ENCODE results near the gene KLHL17.
A peak's percentile ranks its signal among the peaks of the same experiment; 100 is the strongest.

KLHL17 gene

DNA sequence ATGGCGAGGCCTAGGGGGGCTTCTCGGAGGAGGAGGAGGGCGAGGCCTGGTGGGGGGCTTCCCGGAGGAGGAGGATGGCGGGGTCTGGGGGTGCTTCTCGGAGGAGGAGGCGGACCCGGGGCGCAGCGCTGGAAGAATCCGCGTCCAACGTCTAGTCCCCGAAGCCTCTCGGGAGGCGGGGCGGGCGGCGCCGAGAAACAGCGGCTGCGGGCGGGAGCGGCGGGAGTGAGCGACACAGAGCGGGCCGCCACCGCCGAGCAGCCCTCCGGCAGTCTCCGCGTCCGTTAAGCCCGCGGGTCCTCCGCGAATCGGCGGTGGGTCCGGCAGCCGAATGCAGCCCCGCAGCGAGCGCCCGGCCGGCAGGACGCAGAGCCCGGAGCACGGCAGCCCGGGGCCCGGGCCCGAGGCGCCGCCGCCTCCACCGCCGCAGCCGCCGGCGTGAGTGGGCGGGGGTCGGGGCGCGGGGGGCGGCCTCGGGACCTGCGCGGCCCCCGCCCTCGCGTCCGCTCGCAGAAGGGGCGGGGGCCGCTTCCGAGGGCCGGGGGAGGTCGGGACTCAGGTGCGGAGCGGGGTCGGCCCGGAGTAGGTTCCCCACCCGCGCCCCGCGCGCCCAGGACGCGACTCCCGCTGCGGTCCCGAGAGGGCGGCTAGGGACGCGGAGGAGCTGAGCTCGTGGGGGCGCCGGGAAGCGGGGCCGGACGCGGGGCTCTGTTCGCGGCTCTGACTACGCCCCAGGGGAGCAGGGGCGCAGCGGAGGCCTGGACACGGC lies at the start of gene KLHL17:
TSS of gene KLHL17 (plus strand) at position 222 of the 769 bp plus-strand sequence. CDS start at position 332, 110 bp downstream.
- Histone ChIP-seq H3K4me1 (ENCODE audit: control insufficient read depth in 5 of 5, insufficient read depth in 5 of 5, low read length in 5 of 5) (peaks cover 5 to 38% (median 34%) of the 10 kb centered on the region in 5 donors), H3K36me3 (ENCODE audit: control insufficient read depth in 5 of 5, insufficient read depth in 5 of 5, low read length in 5 of 5) (peaks cover 0 to 33% (median 17%) of the 10 kb centered on the region in 5 donors), H3K9ac (ENCODE audit: low read length in 5 of 5) (peak within 1 kb of the TSS in 4 of 5 donors; percentile 46 to 68 (median 56)), H3K4me3 (ENCODE audit: low read depth in 1 of 5, low read length in 5 of 5) (peak within 1 kb of the TSS; percentile 29 to 99 (median 95)), H3K27me3 (ENCODE audit: control insufficient read depth in 5 of 5, insufficient read depth in 4 of 5, low read length in 5 of 5) (no peaks in the 10 kb centered on the region), H3K9me3 (ENCODE audit: control insufficient read depth in 5 of 5, low read length in 5 of 5) (no peaks in the 10 kb centered on the region), H3K27ac (ENCODE audit: low read depth, low read length) (no peak within 1 kb of the TSS)

DNA sequence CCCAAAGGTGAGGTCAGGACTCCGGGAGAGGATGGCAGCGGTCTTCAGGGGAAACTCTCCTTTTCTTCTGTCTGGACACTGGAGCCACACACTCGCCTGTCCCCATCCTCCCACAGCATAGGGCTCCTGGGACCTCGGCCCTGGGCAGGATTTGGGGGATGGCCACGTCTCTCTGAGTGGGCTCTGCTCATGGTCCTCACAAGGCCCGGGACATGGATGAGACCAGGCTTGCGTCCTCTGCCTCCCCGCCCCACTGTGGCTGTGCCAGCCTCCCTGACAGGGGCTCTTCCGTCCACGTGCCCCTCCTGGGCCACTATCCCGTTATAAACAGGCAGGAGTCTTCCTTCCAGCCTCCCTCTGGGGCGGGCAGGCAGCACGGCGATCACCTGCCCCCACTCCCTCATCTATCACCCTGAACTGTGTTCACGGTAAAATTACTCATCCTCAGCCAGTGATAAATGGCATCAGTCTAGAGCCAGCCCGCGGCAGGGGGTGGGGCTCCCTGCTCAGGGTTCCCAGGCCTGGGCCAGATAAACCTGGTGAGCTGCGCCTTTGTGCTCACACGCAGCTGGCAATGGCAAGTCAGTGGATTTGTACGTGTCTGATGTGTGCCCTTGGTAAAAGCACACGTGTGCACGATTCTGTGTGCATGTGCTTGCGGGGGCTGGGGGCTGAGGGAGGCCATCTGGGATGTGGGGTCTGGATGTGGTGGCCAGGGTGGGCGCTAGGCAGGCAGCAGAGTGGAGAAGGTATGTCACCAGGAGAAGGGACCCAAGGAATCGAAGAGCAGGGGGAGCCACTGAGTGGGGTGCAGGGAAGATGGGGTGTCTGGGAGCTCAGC lies 49.3 kb upstream of the KLHL17 start:
- Histone ChIP-seq H3K4me3 (ENCODE audit: low read depth in 1 of 5, low read length in 5 of 5) (no peak overlapping the region), H3K27ac (ENCODE audit: low read depth, low read length) (no peak overlapping the region), H3K9me3 (ENCODE audit: control insufficient read depth in 5 of 5, low read length in 5 of 5) (no peaks in the 10 kb centered on the region), H3K9ac (ENCODE audit: low read length in 5 of 5) (no peak overlapping the region), H3K36me3 (ENCODE audit: control insufficient read depth in 5 of 5, insufficient read depth in 5 of 5, low read length in 5 of 5) (no peaks in the 10 kb centered on the region), H3K4me1 (ENCODE audit: control insufficient read depth in 5 of 5, insufficient read depth in 5 of 5, low read length in 5 of 5) (peaks cover 0 to 9% (median 0%) of the 10 kb centered on the region in 5 donors), H3K27me3 (ENCODE audit: control insufficient read depth in 5 of 5, insufficient read depth in 4 of 5, low read length in 5 of 5) (peaks cover 44 to 64% (median 53%) of the 10 kb centered on the region in 5 donors)

DNA sequence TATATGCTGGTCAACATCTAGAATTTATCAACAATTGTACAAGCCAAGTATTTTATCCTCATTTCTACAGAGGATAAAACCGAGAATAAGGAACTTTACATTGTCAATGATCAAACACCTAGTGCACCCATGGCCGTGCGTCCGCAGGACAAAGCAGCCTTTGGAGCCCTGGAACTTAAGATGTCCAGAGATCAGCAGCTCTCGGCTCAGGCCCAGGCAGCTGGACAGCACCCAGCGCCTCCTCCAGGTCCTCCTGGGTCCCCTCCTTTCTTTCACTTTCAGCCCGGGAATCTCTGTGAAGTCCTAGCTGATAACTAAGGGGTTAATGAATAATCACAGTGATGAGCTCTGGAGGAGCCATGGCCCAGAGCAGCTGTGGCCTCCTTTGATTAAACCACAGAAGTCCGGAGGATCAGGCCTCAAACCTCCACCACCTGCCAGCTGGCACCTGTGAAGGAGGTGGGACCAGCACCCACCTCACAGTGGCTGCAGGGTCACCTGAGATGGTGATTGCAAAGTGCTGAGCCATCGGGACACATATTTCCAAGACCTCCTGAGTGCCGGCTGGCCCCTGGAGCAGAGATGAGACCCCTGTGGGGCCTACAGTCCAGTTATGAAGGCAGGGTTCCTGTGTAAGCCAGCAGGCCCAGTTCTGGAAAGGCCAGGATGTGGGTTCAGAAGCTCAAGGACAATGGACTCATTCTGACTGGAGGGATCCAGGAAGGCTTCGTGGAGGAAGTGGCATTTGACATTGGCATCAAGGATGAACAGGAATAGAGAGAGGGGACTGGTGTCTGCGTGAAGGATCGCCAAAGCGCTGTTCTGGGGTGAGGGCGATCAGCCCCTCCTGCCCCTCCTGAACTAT lies 48.3 kb upstream of the KLHL17 start:
- Histone ChIP-seq H3K4me3 (ENCODE audit: low read depth in 1 of 5, low read length in 5 of 5) (no peak overlapping the region), H3K27me3 (ENCODE audit: control insufficient read depth in 5 of 5, insufficient read depth in 4 of 5, low read length in 5 of 5) (peaks cover 48 to 68% (median 55%) of the 10 kb centered on the region in 5 donors), H3K4me1 (ENCODE audit: control insufficient read depth in 5 of 5, insufficient read depth in 5 of 5, low read length in 5 of 5) (no peaks in the 10 kb centered on the region), H3K9me3 (ENCODE audit: control insufficient read depth in 5 of 5, low read length in 5 of 5) (no peaks in the 10 kb centered on the region), H3K9ac (ENCODE audit: low read length in 5 of 5) (no peak overlapping the region), H3K36me3 (ENCODE audit: control insufficient read depth in 5 of 5, insufficient read depth in 5 of 5, low read length in 5 of 5) (no peaks in the 10 kb centered on the region), H3K27ac (ENCODE audit: low read depth, low read length) (no peak overlapping the region)

DNA sequence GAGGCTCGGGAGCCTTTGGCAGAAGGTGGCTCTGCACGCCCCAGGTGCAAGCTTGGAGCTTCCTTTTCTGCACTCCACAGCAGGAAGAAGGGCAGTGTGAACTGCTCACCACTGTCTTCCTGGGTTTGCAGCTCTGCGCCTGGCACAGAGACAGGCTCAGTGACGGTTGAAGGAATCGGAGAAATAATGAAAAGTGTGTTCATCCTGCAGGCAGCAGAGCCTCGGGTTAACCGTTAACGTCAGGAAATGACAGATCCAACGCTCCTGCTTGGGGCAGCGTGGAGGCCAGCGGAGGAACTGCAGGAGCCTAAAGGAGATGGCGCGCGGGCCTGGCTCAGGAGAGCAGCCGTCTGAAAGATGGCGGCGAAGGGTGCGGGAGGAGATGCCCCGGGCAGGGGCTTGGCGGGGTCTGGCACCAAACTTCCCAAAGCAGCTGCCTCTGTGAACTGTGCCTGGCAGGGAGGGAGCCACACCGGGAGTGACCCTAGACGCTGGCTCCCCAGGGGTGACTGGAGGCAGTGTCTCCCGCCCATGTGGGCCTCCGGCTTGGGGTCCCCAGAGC lies 47.6 kb upstream of the KLHL17 start:
- H3K9me3 ChIP-seq (ENCODE audit: control insufficient read depth in 5 of 5, low read length in 5 of 5), result no peaks in the 10 kb centered on the region
- H3K36me3 ChIP-seq (ENCODE audit: control insufficient read depth in 5 of 5, insufficient read depth in 5 of 5, low read length in 5 of 5), result no peaks in the 10 kb centered on the region
- H3K27me3 ChIP-seq (ENCODE audit: control insufficient read depth in 5 of 5, insufficient read depth in 4 of 5, low read length in 5 of 5), result peaks cover 54 to 72% (median 62%) of the 10 kb centered on the region in 5 donors
- no peak overlapping the region for H3K27ac ChIP-seq (ENCODE audit: low read depth, low read length)
- H3K9ac ChIP-seq (ENCODE audit: low read length in 5 of 5), result no peak overlapping the region
- H3K4me1 ChIP-seq (ENCODE audit: control insufficient read depth in 5 of 5, insufficient read depth in 5 of 5, low read length in 5 of 5), result no peaks in the 10 kb centered on the region
- no peak overlapping the region for H3K4me3 ChIP-seq (ENCODE audit: low read depth in 1 of 5, low read length in 5 of 5)

DNA sequence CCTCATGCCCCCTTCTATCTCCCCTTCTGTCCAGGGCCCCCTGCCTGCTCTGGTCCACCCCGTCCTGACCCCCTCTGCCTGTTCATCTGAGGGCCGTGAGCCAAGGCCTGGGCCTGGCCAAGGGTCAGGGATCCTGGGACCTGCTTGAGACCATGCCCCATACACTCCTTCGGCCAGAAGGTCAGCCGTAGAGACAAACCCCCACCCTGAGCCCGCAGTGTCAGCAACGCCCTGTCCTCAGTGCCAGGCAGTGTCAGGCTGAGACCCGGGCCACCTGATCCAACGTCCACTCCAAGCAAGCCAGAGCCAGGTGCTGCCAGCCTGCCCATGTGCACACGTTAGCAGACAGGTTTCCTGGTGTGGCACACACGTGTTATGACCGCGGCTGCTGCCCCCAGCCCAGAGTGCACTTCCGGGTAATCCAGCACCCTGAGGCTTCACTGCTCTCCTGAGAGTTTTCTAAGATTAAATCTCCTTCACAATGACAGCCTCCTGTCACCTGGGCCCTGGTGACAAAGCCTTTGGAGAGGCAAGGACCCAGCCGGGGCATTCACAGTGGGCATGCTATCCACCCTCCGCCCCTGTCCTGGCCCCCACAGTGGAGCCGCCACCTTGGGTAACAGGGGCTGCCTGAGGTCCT lies 46.8 kb upstream of the KLHL17 start:
- no peak overlapping the region for H3K27ac ChIP-seq (ENCODE audit: low read depth, low read length)
- no peaks in the 10 kb centered on the region for H3K36me3 ChIP-seq (ENCODE audit: control insufficient read depth in 5 of 5, insufficient read depth in 5 of 5, low read length in 5 of 5)
- peaks cover 62 to 77% (median 70%) of the 10 kb centered on the region in 5 donors for H3K27me3 ChIP-seq (ENCODE audit: control insufficient read depth in 5 of 5, insufficient read depth in 4 of 5, low read length in 5 of 5)
- H3K4me3 ChIP-seq (ENCODE audit: low read depth in 1 of 5, low read length in 5 of 5), result no peak overlapping the region
- H3K9me3 ChIP-seq (ENCODE audit: control insufficient read depth in 5 of 5, low read length in 5 of 5), result no peaks in the 10 kb centered on the region
- no peaks in the 10 kb centered on the region for H3K4me1 ChIP-seq (ENCODE audit: control insufficient read depth in 5 of 5, insufficient read depth in 5 of 5, low read length in 5 of 5)
- H3K9ac ChIP-seq (ENCODE audit: low read length in 5 of 5), result no peak overlapping the region

DNA sequence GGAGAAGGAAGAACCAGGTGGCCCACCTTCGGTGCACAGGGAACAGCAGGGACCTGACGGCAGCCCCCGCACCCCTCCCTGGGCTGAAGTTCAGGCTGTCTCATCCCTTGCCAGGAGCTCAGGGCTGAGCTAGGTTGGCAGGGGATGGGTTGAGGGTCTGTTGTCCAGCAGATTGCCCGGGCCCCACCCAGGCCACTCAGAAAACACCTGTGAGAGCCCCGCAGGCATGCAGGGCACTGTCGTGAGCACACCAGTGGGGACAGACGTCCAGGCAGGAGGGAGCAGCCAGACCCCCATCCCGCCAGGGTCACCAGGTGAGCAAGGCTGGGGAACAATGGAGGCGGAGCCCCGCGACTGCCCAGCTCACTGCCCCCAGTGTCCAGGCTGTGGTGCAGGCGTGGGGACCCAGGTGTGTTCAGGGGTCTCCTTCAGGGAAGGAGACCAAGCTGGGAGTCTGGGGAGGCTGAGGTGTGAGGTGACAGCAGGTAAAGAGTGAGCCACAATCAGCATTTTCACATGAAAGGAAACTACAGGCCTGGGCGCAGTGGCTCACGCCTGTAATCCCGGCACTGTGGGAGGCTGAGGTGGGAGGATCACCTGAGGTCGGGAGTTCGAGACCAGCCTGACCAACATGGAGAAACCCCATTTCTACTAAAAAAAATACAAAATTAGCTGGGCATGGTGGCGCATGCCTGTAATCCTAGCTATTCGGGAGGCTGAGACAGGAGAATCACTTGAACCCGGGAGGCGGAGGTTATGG lies 46.1 kb upstream of the KLHL17 start:
- Histone ChIP-seq H3K9ac (ENCODE audit: low read length in 5 of 5) (no peak overlapping the region), H3K27ac (ENCODE audit: low read depth, low read length) (no peak overlapping the region), H3K36me3 (ENCODE audit: control insufficient read depth in 5 of 5, insufficient read depth in 5 of 5, low read length in 5 of 5) (no peaks in the 10 kb centered on the region), H3K9me3 (ENCODE audit: control insufficient read depth in 5 of 5, low read length in 5 of 5) (no peaks in the 10 kb centered on the region), H3K4me3 (ENCODE audit: low read depth in 1 of 5, low read length in 5 of 5) (no peak overlapping the region), H3K4me1 (ENCODE audit: control insufficient read depth in 5 of 5, insufficient read depth in 5 of 5, low read length in 5 of 5) (no peaks in the 10 kb centered on the region), H3K27me3 (ENCODE audit: control insufficient read depth in 5 of 5, insufficient read depth in 4 of 5, low read length in 5 of 5) (peaks cover 69 to 84% (median 77%) of the 10 kb centered on the region in 5 donors)

DNA sequence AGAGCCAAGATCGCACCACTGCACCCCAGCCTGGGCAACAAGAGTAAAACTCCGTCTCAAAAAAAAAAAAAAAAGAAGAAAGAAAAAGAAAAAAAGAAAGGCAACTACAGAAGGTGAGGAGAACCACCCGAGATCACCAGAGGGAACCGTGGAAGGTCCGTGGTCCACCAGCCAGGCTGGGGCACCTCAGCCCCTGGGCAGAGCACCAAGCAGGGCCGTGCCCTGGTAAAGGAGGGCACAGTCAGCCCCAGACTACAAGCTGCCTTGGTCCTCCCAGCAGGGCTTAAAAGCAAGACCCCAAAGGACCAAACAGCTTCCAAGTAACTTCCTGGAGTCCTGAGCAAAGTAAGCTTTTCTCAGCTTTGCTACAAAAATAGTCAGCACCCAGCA lies 45.5 kb upstream of the KLHL17 start:
- Histone ChIP-seq H3K27me3 (ENCODE audit: control insufficient read depth in 5 of 5, insufficient read depth in 4 of 5, low read length in 5 of 5) (peaks cover 74 to 89% (median 83%) of the 10 kb centered on the region in 5 donors), H3K9ac (ENCODE audit: low read length in 5 of 5) (no peak overlapping the region), H3K9me3 (ENCODE audit: control insufficient read depth in 5 of 5, low read length in 5 of 5) (no peaks in the 10 kb centered on the region), H3K36me3 (ENCODE audit: control insufficient read depth in 5 of 5, insufficient read depth in 5 of 5, low read length in 5 of 5) (no peaks in the 10 kb centered on the region), H3K27ac (ENCODE audit: low read depth, low read length) (no peak overlapping the region), H3K4me1 (ENCODE audit: control insufficient read depth in 5 of 5, insufficient read depth in 5 of 5, low read length in 5 of 5) (no peaks in the 10 kb centered on the region), H3K4me3 (ENCODE audit: low read depth in 1 of 5, low read length in 5 of 5) (no peak overlapping the region)

DNA sequence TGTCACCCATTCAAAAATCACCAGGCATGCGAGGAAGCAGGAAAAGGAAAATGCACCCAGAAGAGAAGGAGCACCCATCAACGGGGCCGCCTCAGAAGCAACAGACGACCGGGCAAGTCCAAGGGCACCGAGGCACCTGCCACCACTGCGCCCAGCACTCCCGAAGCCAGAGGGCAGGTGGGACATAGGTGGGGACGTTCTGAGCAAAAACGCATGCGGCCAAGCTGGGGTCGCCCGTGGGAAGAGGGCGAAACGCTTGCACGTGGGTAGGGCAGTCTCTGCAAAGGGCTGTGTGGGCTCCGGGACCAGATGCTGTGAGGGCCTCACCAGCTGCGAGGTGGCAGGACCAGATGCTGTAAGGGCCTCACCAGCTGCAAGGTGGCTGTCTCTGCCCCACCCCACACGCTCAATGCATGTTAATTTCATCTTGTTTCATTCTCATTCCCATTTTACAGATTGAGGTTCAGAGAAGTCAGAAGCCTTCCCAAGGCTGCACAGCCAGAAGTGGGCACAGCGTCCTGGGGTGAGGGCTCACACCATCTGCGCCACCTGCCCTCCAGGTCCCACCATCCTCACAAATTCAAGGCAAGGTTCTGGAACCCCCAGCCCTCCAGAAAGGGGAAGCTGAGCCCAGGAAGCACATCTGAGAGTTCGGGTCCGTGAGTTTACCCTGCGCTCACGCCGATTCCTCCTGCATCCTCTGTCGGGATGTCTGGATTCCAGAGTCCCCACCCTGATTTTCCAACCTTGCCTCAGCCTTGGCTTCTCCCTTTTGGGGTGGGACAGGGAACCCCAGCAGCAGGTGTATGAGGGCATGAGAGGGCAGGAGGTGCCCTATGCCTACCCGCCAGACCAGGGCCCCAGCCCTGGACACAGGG lies 44.9 kb upstream of the KLHL17 start:
- Histone ChIP-seq H3K36me3 (ENCODE audit: control insufficient read depth in 5 of 5, insufficient read depth in 5 of 5, low read length in 5 of 5) (no peaks in the 10 kb centered on the region), H3K9me3 (ENCODE audit: control insufficient read depth in 5 of 5, low read length in 5 of 5) (no peaks in the 10 kb centered on the region), H3K27ac (ENCODE audit: low read depth, low read length) (no peak overlapping the region), H3K4me1 (ENCODE audit: control insufficient read depth in 5 of 5, insufficient read depth in 5 of 5, low read length in 5 of 5) (peaks cover 0 to 4% (median 2%) of the 10 kb centered on the region in 5 donors), H3K4me3 (ENCODE audit: low read depth in 1 of 5, low read length in 5 of 5) (no peak overlapping the region), H3K9ac (ENCODE audit: low read length in 5 of 5) (no peak overlapping the region), H3K27me3 (ENCODE audit: control insufficient read depth in 5 of 5, insufficient read depth in 4 of 5, low read length in 5 of 5) (peaks cover 75 to 91% (median 84%) of the 10 kb centered on the region in 5 donors)
